Measurements from ENCODE around the gene AGXT2.
"Not testable (repeated sequence)": the region's sequence is repeated elsewhere in the genome, so short reads cannot be mapped to it uniquely, and the experiment has no call there.

AGXT2 gene

DNA sequence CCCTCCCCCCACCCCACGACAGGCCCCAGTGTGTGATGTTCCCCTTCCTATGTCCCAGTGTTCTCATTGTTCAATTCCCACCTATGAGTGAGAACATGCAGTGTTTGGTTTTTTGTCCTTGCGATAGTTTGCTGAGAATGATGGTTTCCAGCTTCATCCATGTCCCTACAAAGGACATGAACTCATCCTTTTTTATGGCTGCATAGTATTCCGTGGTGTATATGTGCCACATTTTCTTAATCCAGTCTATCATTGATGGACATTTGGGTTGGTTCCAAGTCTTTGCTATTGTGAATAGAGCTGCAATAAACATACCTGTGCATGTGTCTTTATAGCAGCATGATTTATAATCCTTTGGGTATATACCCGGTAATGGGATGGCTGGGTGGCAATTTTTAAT, 76.1 kb downstream of the AGXT2 start:
- not testable (repeated sequence) for DNase-seq (ENCODE audit: low spot score in 2 of 2); ATAC-seq; H3K27ac Mint-ChIP-seq; H3K36me3 Mint-ChIP-seq; H3K4me1 Mint-ChIP-seq; H3K9me3 Mint-ChIP-seq; H3K4me3 Mint-ChIP-seq

DNA sequence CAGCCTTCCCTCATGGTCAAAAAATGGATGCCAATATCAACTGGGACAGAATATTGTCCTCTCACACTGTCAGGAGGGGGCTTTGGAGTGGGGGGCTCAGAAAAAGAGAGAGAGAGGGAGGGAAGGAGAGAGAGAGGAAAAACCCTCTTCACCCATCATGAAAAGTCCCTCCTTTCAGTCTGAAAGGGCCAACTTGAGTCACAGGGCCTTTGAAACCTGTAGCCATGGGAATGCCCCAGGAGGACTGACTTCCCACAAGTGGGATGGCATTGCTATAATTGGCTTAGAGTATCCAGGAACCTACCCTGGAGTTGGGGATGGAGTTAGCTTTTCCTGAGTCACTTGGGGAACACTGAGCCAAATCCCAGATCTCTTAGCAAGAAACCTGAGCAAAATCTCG, 77.2 kb downstream of the AGXT2 start:
- no peaks in the 10 kb centered on the region for H3K36me3 Mint-ChIP-seq
- H3K4me1 Mint-ChIP-seq = no peaks in the 10 kb centered on the region
- H3K4me3 Mint-ChIP-seq = no peak overlapping the region
- peaks cover 3% of the 10 kb centered on the region for H3K9me3 Mint-ChIP-seq
- ATAC-seq = no peak
- no peak for DNase-seq (ENCODE audit: low spot score in 2 of 2)
- H3K27ac Mint-ChIP-seq = no peak overlapping the region

DNA sequence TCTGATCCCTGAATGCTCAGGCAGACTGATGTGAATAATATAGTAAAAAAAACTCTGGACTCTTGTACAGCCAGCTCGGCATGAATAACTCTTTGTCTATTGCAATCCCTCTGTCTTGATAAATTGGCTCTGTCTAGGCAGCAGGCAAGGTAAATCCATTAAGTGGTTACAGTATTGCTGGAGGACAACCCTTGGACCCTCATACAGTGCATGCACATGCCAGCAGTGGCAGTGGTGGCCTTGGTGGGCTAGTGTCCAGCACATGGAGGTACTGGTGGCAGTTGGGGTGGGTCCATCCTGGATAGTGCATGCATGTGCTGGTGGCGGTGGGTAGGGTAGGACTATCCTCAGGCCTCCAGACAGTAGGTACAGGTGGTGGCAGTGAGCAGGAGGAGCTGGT, 79.5 kb downstream of the AGXT2 start:
- peaks cover 3% of the 10 kb centered on the region for H3K9me3 Mint-ChIP-seq
- H3K4me3 Mint-ChIP-seq = no peak overlapping the region
- H3K27ac Mint-ChIP-seq = no peak overlapping the region
- ATAC-seq (no peak), DNase-seq (ENCODE audit: low spot score in 2 of 2) (no peak)
- H3K4me1 Mint-ChIP-seq = no peaks in the 10 kb centered on the region
- no peaks in the 10 kb centered on the region for H3K36me3 Mint-ChIP-seq

DNA sequence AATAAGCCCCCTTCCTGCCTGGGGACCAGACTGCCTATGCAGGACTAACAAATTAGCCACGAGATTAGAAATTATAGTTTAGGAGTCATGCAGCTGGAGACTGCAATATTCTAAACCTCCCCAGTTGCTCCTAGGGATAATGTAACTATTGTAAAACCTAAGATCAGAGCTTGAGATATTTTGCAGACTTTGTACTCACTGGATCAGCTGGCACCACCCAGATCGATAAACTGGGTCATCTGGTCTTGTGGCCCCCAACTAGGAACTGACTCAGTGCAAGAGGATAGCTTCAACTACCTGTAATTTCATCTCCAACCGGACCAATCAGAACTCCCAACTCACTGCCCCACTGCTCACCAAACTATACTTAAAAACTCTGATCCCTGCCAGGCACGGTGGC, 80.2 kb downstream of the AGXT2 start:
- ATAC-seq (no peak), DNase-seq (ENCODE audit: low spot score in 2 of 2) (no peak)
- Mint-ChIP-seq H3K4me1 (no peaks in the 10 kb centered on the region), H3K4me3 (no peak overlapping the region), H3K36me3 (no peaks in the 10 kb centered on the region), H3K9me3 (peaks cover 3% of the 10 kb centered on the region), H3K27ac (no peak overlapping the region)

DNA sequence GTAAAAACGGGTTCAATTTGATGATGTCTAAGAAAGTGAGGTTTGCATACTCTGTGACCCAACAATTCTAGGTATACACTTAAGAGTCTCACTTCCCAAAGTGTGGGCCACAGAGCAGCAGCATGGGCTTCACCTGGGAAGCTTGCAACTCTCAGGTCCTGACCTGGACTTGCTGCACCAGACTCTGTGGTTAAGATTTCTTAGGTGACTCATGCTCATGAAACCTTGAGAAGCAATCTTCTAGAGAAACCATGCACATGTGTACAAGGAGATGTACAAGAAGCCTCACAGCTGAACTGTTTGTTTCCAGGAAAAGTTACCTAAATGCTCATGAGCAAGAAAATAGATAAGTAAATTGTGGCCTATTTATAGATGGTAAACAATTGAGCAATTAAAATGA, 88.4 kb downstream of the AGXT2 start:
- Mint-ChIP-seq H3K36me3 (peaks cover 24% of the 10 kb centered on the region), H3K9me3 (no peaks in the 10 kb centered on the region), H3K27ac (no peak overlapping the region), H3K4me3 (no peak overlapping the region), H3K4me1 (peaks cover 16% of the 10 kb centered on the region)
- peak; percentile 77 for ATAC-seq
- DNase-seq (ENCODE audit: low spot score in 2 of 2) = no peak

DNA sequence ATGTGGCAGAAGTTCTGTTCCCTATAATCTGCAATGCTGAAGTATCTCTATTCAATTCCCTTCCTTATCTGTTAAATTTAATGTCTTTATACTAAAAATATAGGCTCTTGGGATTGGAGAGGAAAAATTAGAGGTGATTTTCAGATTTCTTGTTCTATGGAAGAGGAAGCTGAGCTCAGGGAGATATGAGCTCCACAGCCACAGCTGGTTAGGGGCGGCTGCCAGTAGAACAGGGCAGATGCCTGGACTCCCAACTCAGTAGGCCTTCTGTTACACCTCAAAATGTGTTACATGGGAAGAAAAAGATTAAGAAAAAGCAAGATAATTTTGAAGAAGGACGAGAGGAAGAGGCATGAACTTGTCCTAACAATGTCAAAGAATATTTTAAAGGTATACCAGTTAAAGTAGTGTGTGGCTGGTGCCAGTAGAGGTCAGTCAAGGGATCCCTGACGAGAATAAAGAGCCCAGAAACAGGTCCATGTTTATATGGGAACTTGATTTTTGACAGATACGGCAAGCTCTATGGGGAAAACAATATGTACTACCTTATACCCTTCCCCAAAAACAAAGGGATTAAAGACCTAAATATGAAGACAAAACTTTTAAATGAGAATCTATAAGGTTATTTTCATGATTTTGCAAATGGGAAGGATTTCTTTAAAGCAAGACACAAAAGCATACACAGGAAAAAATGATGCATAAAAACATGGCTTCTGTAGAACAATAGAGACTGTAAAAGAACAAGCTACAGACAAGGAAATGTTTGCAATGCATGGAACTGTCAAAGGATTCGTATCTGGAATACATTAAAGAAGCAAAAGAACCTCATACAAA, 89.7 kb downstream of the AGXT2 start:
- H3K9me3 Mint-ChIP-seq = no peaks in the 10 kb centered on the region
- no peak for DNase-seq (ENCODE audit: low spot score in 2 of 2)
- H3K4me1 Mint-ChIP-seq = peaks cover 16% of the 10 kb centered on the region
- no peak overlapping the region for H3K4me3 Mint-ChIP-seq
- peaks cover 37% of the 10 kb centered on the region for H3K36me3 Mint-ChIP-seq
- ATAC-seq = no peak
- H3K27ac Mint-ChIP-seq = peak overlapping the region; percentile 45

DNA sequence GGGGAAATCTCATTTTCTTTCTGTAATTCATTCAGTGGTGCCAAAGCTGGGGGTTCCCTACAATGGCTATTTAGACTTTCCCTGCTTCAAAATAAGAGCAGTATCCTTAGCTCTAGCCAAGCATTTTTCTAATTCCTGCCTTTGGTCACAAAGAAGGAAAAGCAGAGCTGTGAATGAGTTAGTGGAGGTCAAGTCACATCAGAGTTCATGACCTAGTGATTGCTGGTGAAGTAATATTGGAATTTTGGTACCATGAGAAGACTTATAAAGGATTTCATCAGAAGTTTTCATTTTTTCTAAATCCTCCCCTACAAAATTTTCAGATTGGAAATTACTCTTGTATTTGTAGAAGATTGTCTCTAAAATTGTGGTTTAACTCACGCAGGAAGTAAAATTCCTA, 90.4 kb downstream of the AGXT2 start:
- peaks cover 44% of the 10 kb centered on the region for H3K36me3 Mint-ChIP-seq
- H3K4me1 Mint-ChIP-seq = peaks cover 16% of the 10 kb centered on the region
- H3K9me3 Mint-ChIP-seq = no peaks in the 10 kb centered on the region
- H3K27ac Mint-ChIP-seq = peak overlapping the region; percentile 45
- ATAC-seq = no peak
- no peak for DNase-seq (ENCODE audit: low spot score in 2 of 2)
- no peak overlapping the region for H3K4me3 Mint-ChIP-seq

Measured in stimulated activated effector memory CD8-positive, alpha-beta T cell treated with anti-CD3 and anti-CD28 coated beads, Interleukin-12 subunit alpha, Interleukin-12 subunit beta, amount 100 ng/mL, for 72 hours (primary cell).